Activated CD8-positive, alpha-beta T cell treated with anti-CD3 and anti-CD28 coated beads, Interleukin-2, amount 10 ng/mL, durations not matched to agents 7 days and 5 days (primary cell): ENCODE data around the gene OR5AN1. TPM values are rescaled to one million over a fixed set of nuclear protein-coding genes. Genes with fewer than 3 reads are reported as not detected.
"Not testable (repeated sequence)": the region's sequence is repeated elsewhere in the genome, so short reads cannot be mapped to it uniquely, and the experiment has no call there.

ENCODE experiments used
- ATAC-seq: fragments of 150-1000 bp; cut with Tn5 transposase; one replicate; pipeline ENCODE4 v1.10.0; 2021; ENCODE audit warnings: moderate library complexity
- CTCF ChIA-PET: fragments of 350-600 bp; sonication (Branson Sonifier 250); formaldehyde crosslinking; loops from one replicate; lab custom pipeline; 2021; ENCODE audit warnings: antibody characterized with exemption; lab: Charles Lee
- POLR2A ChIA-PET: fragments of 350-600 bp; sonication (Branson Sonifier 250); formaldehyde crosslinking; loops from one replicate; lab custom pipeline; 2021; ENCODE audit warnings: antibody characterized with exemption; lab: Charles Lee
- DNase-seq: peaks from one replicate; pipeline ENCODE4 v3.0.0-alpha.2; 2020
- H3K27ac Mint-ChIP-seq: one replicate; pipeline ENCODE4 v1.8.0; 2021; ENCODE audit warnings: mild to moderate bottlenecking, mixed read lengths
- H3K27me3 Mint-ChIP-seq: one replicate; pipeline ENCODE4 v1.8.0; 2021; ENCODE audit warnings: low read depth, mixed read lengths
- H3K36me3 Mint-ChIP-seq: one replicate; pipeline ENCODE4 v1.8.0; 2021; ENCODE audit warnings: low read depth, mixed read lengths
- H3K4me1 Mint-ChIP-seq: one replicate; pipeline ENCODE4 v1.8.0; 2021; ENCODE audit warnings: low read depth, mixed read lengths
- H3K4me3 Mint-ChIP-seq: one replicate; pipeline ENCODE4 v1.8.0; 2021; ENCODE audit warnings: mild to moderate bottlenecking, mixed read lengths
- H3K9me3 Mint-ChIP-seq: one replicate; pipeline ENCODE4 v1.8.0; 2022; ENCODE audit warnings: mixed read lengths; ENCODE audit not compliant: insufficient read depth
- total RNA-seq, 2 experiments: library from RNA; stranded (reverse); gene quantifications; one replicate each; pipeline ENCODE4 v1.2.3, GENCODE V29; 2021

OR5AN1 gene
- not detected for total RNA-seq

- no peak for ATAC-seq
- no peak for DNase-seq
These were observed at the start of gene OR5AN1 for GRCh38 chr11:59358595-59358994. OR5AN1 (plus strand) TSS chr11:59358895; CDS start chr11:59364459, 5,564 bp downstream.

GRCh38 chr11:59335001-59335400, 23.7 kb upstream of the OR5AN1 start:
- Mint-ChIP-seq H3K27me3 (peaks cover 5% of the 10 kb centered on the region), H3K4me3 (no peak overlapping the region), H3K4me1 (no peaks in the 10 kb centered on the region), H3K36me3 (no peaks in the 10 kb centered on the region), H3K9me3 (no peaks in the 10 kb centered on the region), H3K27ac (no peak overlapping the region)
- ChIA-PET CTCF (no interaction called here), POLR2A (interaction anchor here (1.0 kb wide), 1 partner anchor 56 kb away, joined by 3 read pairs; no protein-coding TSS in a partner anchor)
- DNase-seq, result no peak
- ATAC-seq, result no peak

More at GRCh38 chr11:59358595-59358994, at the start of gene OR5AN1:
- H3K36me3 Mint-ChIP-seq, result no peaks in the 10 kb centered on the region
- H3K9me3 Mint-ChIP-seq, result no peaks in the 10 kb centered on the region
- ChIA-PET POLR2A (no interaction called here), CTCF (no interaction called here)
- H3K4me1 Mint-ChIP-seq, result no peaks in the 10 kb centered on the region
- no peak within 1 kb of the TSS for H3K4me3 Mint-ChIP-seq
- no peak within 1 kb of the TSS for H3K27ac Mint-ChIP-seq
- H3K27me3 Mint-ChIP-seq, result peaks cover 2% of the 10 kb centered on the region

GRCh38 chr11:59336176-59336575, 22.5 kb upstream of the OR5AN1 start:
- Mint-ChIP-seq H3K27ac (no peak overlapping the region), H3K36me3 (no peaks in the 10 kb centered on the region), H3K4me3 (no peak overlapping the region), H3K9me3 (no peaks in the 10 kb centered on the region), H3K27me3 (no peaks in the 10 kb centered on the region), H3K4me1 (no peaks in the 10 kb centered on the region)
- ChIA-PET CTCF (no interaction called here), POLR2A (no interaction called here)
- no peak for ATAC-seq
- DNase-seq, result no peak

GRCh38 chr11:59336931-59337330, 21.8 kb upstream of the OR5AN1 start:
- peaks cover 3% of the 10 kb centered on the region for H3K27me3 Mint-ChIP-seq
- H3K4me1 Mint-ChIP-seq, result no peaks in the 10 kb centered on the region
- ATAC-seq, result no peak
- H3K4me3 Mint-ChIP-seq, result no peak overlapping the region
- ChIA-PET POLR2A (no interaction called here), CTCF (no interaction called here)
- DNase-seq, result no peak
- H3K9me3 Mint-ChIP-seq, result no peaks in the 10 kb centered on the region
- H3K36me3 Mint-ChIP-seq, result no peaks in the 10 kb centered on the region
- no peak overlapping the region for H3K27ac Mint-ChIP-seq

- DNase-seq, H3K36me3 Mint-ChIP-seq, H3K9me3 Mint-ChIP-seq, POLR2A ChIA-PET, ATAC-seq, H3K27ac Mint-ChIP-seq, H3K4me3 Mint-ChIP-seq, H3K4me1 Mint-ChIP-seq, H3K27me3 Mint-ChIP-seq, CTCF ChIA-PET: not testable (repeated sequence)
These were observed 9.0 kb upstream of the OR5AN1 start for GRCh38 chr11:59349657-59350056.

GRCh38 chr11:59355226-59355625, 3.5 kb upstream of the OR5AN1 start:
- no peak for DNase-seq
- H3K9me3 Mint-ChIP-seq, result no peaks in the 10 kb centered on the region
- H3K27me3 Mint-ChIP-seq, result peaks cover 2% of the 10 kb centered on the region
- no peak overlapping the region for H3K27ac Mint-ChIP-seq
- POLR2A ChIA-PET, result no interaction called here
- no peaks in the 10 kb centered on the region for H3K4me1 Mint-ChIP-seq
- ATAC-seq, result no peak
- H3K36me3 Mint-ChIP-seq, result no peaks in the 10 kb centered on the region
- H3K4me3 Mint-ChIP-seq, result no peak overlapping the region
- CTCF ChIA-PET, result no interaction called here

- Mint-ChIP-seq H3K27ac (no peak overlapping the region), H3K4me3 (no peak overlapping the region), H3K9me3 (no peaks in the 10 kb centered on the region), H3K27me3 (peaks cover 2% of the 10 kb centered on the region), H3K4me1 (no peaks in the 10 kb centered on the region), H3K36me3 (no peaks in the 10 kb centered on the region)
- POLR2A ChIA-PET, result no interaction called here
- ATAC-seq (no peak), DNase-seq (no peak)
- CTCF ChIA-PET, result no interaction called here
These were observed 2.1 kb upstream of the OR5AN1 start for GRCh38 chr11:59356561-59356960.

- DNase-seq (no peak), ATAC-seq (no peak)
- no peak overlapping the region for H3K4me3 Mint-ChIP-seq
- CTCF ChIA-PET, result no interaction called here
- H3K4me1 Mint-ChIP-seq, result no peaks in the 10 kb centered on the region
- H3K27me3 Mint-ChIP-seq, result peaks cover 2% of the 10 kb centered on the region
- H3K9me3 Mint-ChIP-seq, result no peaks in the 10 kb centered on the region
- POLR2A ChIA-PET, result no interaction called here
- H3K36me3 Mint-ChIP-seq, result no peaks in the 10 kb centered on the region
- H3K27ac Mint-ChIP-seq, result no peak overlapping the region
These were observed 675 bp upstream of the OR5AN1 start for GRCh38 chr11:59358020-59358419.

- Mint-ChIP-seq H3K27me3 (peaks cover 2% of the 10 kb centered on the region), H3K36me3 (no peaks in the 10 kb centered on the region), H3K4me3 (no peak overlapping the region), H3K27ac (no peak overlapping the region), H3K9me3 (no peaks in the 10 kb centered on the region), H3K4me1 (no peaks in the 10 kb centered on the region)
- ChIA-PET POLR2A (no interaction called here), CTCF (no interaction called here)
- DNase-seq (no peak), ATAC-seq (no peak)
These were observed 6.7 kb downstream of the OR5AN1 start for GRCh38 chr11:59365232-59366018.

GRCh38 chr11:59368238-59369022, 9.7 kb downstream of the OR5AN1 start:
- no peak for ATAC-seq
- H3K27ac Mint-ChIP-seq, result no peak overlapping the region
- peaks cover 2% of the 10 kb centered on the region for H3K27me3 Mint-ChIP-seq
- POLR2A ChIA-PET, result no interaction called here
- CTCF ChIA-PET, result no interaction called here
- DNase-seq, result no peak
- H3K4me3 Mint-ChIP-seq, result no peak overlapping the region
- no peaks in the 10 kb centered on the region for H3K4me1 Mint-ChIP-seq
- H3K36me3 Mint-ChIP-seq, result no peaks in the 10 kb centered on the region
- H3K9me3 Mint-ChIP-seq, result no peaks in the 10 kb centered on the region

GRCh38 chr11:59372324-59372723, 13.6 kb downstream of the OR5AN1 start:
- CTCF ChIA-PET, H3K36me3 Mint-ChIP-seq, H3K4me1 Mint-ChIP-seq, H3K9me3 Mint-ChIP-seq, H3K27ac Mint-ChIP-seq, H3K27me3 Mint-ChIP-seq, H3K4me3 Mint-ChIP-seq, POLR2A ChIA-PET, DNase-seq, ATAC-seq: not testable (repeated sequence)
